Measurements from ENCODE around the gene CPEB1. TPM values are rescaled to one million over a fixed set of nuclear protein-coding genes. Genes with fewer than 3 reads are reported as not detected.

The CPEB1 gene
- total and polyA plus RNA-seq, 2 of the 13 experiments (the other 11 are each of a cell fraction or from before 2014, with no cell fraction given) = 0.03 to 0.07 TPM

DNA sequence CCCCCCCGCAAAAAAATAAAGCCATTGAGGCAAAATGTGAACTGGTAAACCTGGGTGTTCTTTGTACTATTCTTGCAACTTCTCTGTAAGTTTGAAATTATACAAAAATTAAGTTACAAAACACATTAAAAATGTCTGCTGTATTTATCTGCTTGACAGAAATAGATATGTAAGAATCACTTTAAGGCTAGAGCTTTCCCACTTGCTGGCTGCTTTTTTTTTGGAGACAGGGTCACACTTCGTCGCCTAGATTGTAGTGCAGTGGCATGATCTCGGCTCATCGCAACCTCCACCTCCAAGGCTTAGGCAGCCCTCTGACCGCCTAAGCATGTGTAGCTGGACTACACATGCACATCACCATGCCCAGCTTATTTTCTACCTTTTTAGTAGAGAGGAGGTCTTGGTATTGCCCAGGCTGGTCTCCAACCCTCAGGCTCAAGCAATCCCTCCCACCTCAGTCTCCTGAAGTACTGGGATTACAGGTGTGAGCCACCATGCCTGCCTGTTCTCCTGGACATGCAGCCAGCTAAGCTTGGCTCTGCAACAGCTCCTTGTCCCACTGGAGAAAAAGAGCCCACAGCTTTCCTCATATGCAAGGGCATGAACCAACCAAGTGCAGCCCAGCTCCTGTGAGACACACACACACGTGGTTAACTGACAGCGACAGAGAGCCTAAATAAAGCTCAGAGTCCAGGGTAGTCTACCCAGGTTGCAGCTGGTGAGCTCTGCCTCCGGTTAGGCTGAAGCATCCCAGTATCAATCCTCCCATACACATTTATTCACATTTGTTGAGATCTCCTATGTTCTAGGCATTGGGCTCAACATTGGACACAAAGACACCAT lies 111.4 kb downstream of the CPEB1 start (continued):
- TF ChIP-seq, protein P1, sequence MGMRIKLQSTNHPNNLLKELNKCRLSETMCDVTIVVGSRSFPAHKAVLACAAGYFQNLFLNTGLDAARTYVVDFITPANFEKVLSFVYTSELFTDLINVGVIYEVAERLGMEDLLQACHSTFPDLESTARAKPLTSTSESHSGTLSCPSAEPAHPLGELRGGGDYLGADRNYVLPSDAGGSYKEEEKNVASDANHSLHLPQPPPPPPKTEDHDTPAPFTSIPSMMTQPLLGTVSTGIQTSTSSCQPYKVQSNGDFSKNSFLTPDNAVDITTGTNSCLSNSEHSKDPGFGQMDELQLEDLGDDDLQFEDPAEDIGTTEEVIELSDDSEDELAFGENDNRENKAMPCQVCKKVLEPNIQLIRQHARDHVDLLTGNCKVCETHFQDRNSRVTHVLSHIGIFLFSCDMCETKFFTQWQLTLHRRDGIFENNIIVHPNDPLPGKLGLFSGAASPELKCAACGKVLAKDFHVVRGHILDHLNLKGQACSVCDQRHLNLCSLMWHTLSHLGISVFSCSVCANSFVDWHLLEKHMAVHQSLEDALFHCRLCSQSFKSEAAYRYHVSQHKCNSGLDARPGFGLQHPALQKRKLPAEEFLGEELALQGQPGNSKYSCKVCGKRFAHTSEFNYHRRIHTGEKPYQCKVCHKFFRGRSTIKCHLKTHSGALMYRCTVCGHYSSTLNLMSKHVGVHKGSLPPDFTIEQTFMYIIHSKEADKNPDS (CRISPR knock-in tag; IDR thresholded peaks at IDR 0.05) = no peak
- no peak for TF ChIP-seq ZNF567 (CRISPR knock-in tag; IDR thresholded peaks at IDR 0.05; ENCODE audit: borderline replicate concordance)
- TF ChIP-seq, protein P2, sequence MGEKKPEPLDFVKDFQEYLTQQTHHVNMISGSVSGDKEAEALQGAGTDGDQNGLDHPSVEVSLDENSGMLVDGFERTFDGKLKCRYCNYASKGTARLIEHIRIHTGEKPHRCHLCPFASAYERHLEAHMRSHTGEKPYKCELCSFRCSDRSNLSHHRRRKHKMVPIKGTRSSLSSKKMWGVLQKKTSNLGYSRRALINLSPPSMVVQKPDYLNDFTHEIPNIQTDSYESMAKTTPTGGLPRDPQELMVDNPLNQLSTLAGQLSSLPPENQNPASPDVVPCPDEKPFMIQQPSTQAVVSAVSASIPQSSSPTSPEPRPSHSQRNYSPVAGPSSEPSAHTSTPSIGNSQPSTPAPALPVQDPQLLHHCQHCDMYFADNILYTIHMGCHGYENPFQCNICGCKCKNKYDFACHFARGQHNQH (CRISPR knock-in tag; IDR thresholded peaks at IDR 0.05) = no peak
- TF ChIP-seq, protein P3, sequence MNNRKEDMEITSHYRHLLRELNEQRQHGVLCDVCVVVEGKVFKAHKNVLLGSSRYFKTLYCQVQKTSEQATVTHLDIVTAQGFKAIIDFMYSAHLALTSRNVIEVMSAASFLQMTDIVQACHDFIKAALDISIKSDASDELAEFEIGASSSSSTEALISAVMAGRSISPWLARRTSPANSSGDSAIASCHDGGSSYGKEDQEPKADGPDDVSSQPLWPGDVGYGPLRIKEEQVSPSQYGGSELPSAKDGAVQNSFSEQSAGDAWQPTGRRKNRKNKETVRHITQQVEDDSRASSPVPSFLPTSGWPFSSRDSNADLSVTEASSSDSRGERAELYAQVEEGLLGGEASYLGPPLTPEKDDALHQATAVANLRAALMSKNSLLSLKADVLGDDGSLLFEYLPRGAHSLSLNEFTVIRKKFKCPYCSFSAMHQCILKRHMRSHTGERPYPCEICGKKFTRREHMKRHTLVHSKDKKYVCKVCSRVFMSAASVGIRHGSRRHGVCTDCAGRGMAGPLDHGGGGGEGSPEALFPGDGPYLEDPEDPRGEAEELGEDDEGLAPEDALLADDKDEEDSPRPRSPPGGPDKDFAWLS (CRISPR knock-in tag; IDR thresholded peaks at IDR 0.05; ENCODE audit: borderline replicate concordance) = no peak
- TF ChIP-seq SUZ12 (IDR thresholded peaks at IDR 0.05; ENCODE audit: low read depth, low read length) = no peak
- no peak for TF ChIP-seq ZSCAN25 (CRISPR knock-in tag; IDR thresholded peaks at IDR 0.05)
- TF ChIP-seq ZBTB8A (CRISPR knock-in tag; IDR thresholded peaks at IDR 0.05; ENCODE audit: borderline replicate concordance, low read depth) = no peak
- TF ChIP-seq, protein P4, sequence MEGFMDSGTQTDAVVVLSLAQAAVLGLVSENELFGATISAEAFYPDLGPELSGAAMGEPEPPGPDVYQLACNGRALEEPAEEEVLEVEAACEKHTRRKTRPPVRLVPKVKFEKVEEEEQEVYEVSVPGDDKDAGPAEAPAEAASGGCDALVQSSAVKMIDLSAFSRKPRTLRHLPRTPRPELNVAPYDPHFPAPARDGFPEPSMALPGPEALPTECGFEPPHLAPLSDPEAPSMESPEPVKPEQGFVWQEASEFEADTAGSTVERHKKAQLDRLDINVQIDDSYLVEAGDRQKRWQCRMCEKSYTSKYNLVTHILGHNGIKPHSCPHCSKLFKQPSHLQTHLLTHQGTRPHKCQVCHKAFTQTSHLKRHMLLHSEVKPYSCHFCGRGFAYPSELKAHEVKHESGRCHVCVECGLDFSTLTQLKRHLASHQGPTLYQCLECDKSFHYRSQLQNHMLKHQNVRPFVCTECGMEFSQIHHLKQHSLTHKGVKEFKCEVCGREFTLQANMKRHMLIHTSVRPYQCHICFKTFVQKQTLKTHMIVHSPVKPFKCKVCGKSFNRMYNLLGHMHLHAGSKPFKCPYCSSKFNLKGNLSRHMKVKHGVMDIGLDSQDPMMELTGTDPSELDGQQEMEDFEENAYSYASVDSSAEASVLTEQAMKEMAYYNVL (CRISPR knock-in tag; IDR thresholded peaks at IDR 0.05; ENCODE audit: borderline replicate concordance) = no peak
- TF ChIP-seq, protein P5, sequence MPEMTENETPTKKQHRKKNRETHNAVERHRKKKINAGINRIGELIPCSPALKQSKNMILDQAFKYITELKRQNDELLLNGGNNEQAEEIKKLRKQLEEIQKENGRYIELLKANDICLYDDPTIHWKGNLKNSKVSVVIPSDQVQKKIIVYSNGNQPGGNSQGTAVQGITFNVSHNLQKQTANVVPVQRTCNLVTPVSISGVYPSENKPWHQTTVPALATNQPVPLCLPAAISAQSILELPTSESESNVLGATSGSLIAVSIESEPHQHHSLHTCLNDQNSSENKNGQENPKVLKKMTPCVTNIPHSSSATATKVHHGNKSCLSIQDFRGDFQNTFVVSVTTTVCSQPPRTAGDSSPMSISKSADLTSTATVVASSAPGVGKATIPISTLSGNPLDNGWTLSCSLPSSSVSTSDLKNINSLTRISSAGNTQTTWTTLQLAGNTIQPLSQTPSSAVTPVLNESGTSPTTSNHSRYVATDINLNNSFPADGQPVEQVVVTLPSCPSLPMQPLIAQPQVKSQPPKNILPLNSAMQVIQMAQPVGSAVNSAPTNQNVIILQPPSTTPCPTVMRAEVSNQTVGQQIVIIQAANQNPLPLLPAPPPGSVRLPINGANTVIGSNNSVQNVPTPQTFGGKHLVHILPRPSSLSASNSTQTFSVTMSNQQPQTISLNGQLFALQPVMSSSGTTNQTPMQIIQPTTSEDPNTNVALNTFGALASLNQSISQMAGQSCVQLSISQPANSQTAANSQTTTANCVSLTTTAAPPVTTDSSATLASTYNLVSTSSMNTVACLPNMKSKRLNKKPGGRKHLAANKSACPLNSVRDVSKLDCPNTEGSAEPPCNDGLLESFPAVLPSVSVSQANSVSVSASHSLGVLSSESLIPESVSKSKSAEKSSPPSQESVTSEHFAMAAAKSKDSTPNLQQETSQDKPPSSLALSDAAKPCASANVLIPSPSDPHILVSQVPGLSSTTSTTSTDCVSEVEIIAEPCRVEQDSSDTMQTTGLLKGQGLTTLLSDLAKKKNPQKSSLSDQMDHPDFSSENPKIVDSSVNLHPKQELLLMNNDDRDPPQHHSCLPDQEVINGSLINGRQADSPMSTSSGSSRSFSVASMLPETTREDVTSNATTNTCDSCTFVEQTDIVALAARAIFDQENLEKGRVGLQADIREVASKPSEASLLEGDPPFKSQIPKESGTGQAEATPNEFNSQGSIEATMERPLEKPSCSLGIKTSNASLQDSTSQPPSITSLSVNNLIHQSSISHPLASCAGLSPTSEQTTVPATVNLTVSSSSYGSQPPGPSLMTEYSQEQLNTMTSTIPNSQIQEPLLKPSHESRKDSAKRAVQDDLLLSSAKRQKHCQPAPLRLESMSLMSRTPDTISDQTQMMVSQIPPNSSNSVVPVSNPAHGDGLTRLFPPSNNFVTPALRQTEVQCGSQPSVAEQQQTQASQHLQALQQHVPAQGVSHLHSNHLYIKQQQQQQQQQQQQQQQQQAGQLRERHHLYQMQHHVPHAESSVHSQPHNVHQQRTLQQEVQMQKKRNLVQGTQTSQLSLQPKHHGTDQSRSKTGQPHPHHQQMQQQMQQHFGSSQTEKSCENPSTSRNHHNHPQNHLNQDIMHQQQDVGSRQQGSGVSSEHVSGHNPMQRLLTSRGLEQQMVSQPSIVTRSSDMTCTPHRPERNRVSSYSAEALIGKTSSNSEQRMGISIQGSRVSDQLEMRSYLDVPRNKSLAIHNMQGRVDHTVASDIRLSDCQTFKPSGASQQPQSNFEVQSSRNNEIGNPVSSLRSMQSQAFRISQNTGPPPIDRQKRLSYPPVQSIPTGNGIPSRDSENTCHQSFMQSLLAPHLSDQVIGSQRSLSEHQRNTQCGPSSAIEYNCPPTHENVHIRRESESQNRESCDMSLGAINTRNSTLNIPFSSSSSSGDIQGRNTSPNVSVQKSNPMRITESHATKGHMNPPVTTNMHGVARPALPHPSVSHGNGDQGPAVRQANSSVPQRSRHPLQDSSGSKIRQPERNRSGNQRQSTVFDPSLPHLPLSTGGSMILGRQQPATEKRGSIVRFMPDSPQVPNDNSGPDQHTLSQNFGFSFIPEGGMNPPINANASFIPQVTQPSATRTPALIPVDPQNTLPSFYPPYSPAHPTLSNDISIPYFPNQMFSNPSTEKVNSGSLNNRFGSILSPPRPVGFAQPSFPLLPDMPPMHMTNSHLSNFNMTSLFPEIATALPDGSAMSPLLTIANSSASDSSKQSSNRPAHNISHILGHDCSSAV (CRISPR knock-in tag; IDR thresholded peaks at IDR 0.05; ENCODE audit: borderline replicate concordance) = no peak
- TF ChIP-seq, protein P6, sequence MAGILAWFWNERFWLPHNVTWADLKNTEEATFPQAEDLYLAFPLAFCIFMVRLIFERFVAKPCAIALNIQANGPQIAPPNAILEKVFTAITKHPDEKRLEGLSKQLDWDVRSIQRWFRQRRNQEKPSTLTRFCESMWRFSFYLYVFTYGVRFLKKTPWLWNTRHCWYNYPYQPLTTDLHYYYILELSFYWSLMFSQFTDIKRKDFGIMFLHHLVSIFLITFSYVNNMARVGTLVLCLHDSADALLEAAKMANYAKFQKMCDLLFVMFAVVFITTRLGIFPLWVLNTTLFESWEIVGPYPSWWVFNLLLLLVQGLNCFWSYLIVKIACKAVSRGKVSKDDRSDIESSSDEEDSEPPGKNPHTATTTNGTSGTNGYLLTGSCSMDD (CRISPR knock-in tag; IDR thresholded peaks at IDR 0.05) = no peak

Data from HepG2 (cell line).